Activated CD4-positive, alpha-beta T cell treated with anti-CD3 and anti-CD28 coated beads, Interleukin-2, amount 10 ng/mL, durations not matched to agents 24 days and 14 days (primary cell): ENCODE measurements around the gene PPP1CA. TPM values are rescaled to one million over a fixed set of nuclear protein-coding genes. Genes with fewer than 3 reads are reported as not detected.

Experiments used
- DNase-seq: peaks from one replicate; pipeline ENCODE4 v3.0.0; 2022
- H3K27ac Mint-ChIP-seq: one replicate; pipeline ENCODE4 v1.8.0; 2022; ENCODE audit warnings: mild to moderate bottlenecking, mixed read lengths
- H3K27me3 Mint-ChIP-seq: one replicate; pipeline ENCODE4 v1.8.0; 2022; ENCODE audit warnings: mixed read lengths
- H3K36me3 Mint-ChIP-seq: one replicate; pipeline ENCODE4 v1.8.0; 2022; ENCODE audit warnings: low read depth, mild to moderate bottlenecking, mixed read lengths
- H3K4me1 Mint-ChIP-seq: one replicate; pipeline ENCODE4 v1.8.0; 2021; ENCODE audit warnings: mixed read lengths
- H3K4me3 Mint-ChIP-seq: one replicate; pipeline ENCODE4 v1.8.0; 2022; ENCODE audit warnings: mild to moderate bottlenecking, moderate library complexity, mixed read lengths
- H3K9me3 Mint-ChIP-seq: one replicate; pipeline ENCODE4 v1.8.0; 2021; ENCODE audit warnings: mixed read lengths
- intact Hi-C: fragments of 100-400 bp; cut with micrococcal nuclease; formaldehyde crosslinking; loops from one replicate; pipeline ENCODE4 v1.15.1; 2023
- total RNA-seq: library from RNA; stranded (reverse); gene quantifications from 2 replicates; pipeline ENCODE4 v1.2.3, GENCODE V29; 2022

PPP1CA gene
- total RNA-seq, 1 donor from 2014 or later, result 252 TPM

DNA sequence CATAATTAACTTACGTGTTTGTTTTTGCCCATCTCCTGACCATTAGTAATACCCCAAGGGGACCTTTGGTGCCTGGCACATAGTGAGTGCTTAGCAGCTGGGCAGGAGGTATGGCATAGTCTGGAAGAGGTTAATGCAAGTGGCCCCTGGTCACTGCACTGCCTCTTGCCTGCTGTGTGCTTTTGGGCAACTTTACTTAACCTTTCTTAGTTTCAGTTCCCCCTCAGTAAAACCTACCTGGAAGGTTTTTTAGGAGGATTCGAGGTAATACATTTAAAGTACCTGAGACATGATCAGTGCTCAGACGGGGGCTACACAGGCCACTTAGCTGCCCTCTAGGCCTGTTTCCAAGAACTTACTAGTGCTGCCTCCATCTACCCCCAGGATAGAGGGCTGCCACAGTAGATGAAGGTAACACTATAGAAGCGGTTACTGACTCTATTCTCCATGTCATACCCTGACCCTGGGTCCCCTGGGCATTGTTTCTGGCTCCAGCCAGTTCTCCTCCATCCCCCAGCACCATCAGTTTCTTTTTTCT lies 51.7 kb downstream of the PPP1CA start:
- Mint-ChIP-seq H3K27ac (no peak overlapping the region), H3K27me3 (no peaks in the 10 kb centered on the region), H3K4me3 (no peak overlapping the region), H3K36me3 (peaks cover 2% of the 10 kb centered on the region), H3K4me1 (peaks cover 45% of the 10 kb centered on the region), H3K9me3 (no peaks in the 10 kb centered on the region)
- no peak for DNase-seq
- intact Hi-C loops, result loop anchor here (10.0 kb wide), 1 partner anchor 235 kb away; the partner anchor contains the start of gene GSTP1

DNA sequence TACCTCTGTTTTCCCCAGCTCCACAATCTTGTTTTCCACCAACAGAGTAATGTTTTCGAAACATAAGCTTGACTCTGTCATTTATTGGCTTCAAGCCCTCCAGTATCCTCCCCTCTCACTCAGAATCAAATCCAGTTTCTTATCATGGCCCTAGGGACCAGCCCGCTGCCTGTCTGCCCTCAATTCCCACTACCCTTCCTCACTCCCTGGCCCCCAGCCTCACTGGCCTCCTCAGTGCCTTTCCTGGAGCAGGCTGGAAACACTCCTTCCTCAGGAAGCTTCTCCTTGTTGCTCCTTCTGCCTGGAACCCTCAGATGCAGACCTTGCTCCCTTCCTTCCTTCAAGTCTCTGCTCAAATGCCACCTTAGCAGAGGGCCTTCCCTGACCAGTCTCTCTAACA lies 52.2 kb downstream of the PPP1CA start:
- intact Hi-C loops, result no loop called here
- DNase-seq, result no peak
- H3K4me1 Mint-ChIP-seq, result peaks cover 45% of the 10 kb centered on the region
- no peak overlapping the region for H3K27ac Mint-ChIP-seq
- no peaks in the 10 kb centered on the region for H3K9me3 Mint-ChIP-seq
- H3K27me3 Mint-ChIP-seq, result no peaks in the 10 kb centered on the region
- H3K4me3 Mint-ChIP-seq, result no peak overlapping the region
- H3K36me3 Mint-ChIP-seq, result peaks cover 2% of the 10 kb centered on the region

DNA sequence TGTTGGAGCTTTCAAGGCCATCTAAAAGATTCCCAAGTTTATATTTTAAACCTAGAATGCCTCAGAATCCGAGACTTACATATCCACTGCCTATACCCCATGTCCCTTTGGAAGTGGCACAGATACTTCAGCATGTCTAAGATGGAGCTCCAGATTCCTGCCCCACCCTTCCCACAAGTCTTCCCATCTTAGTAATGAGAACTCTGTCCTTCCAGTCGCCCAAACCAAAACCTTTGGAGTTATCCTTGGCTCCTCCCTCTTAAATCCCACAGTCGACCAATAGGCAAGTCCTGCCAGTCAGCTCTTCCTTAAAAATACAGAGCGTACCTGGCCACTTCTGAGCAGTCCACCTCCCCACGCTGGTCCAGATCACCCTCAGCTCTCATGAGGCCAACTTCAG lies 52.6 kb downstream of the PPP1CA start:
- H3K27me3 Mint-ChIP-seq, result no peaks in the 10 kb centered on the region
- intact Hi-C loops, result no loop called here
- H3K4me1 Mint-ChIP-seq, result peaks cover 44% of the 10 kb centered on the region
- no peak for DNase-seq
- H3K27ac Mint-ChIP-seq, result no peak overlapping the region
- peaks cover 2% of the 10 kb centered on the region for H3K36me3 Mint-ChIP-seq
- no peaks in the 10 kb centered on the region for H3K9me3 Mint-ChIP-seq
- H3K4me3 Mint-ChIP-seq, result no peak overlapping the region

Other genes with a start within 250 kb of the PPP1CA start
- gene GRK2, start 135.4 kb downstream of the PPP1CA start, total RNA-seq, result 244 and 248 TPM in 2 replicates
- gene ANKRD13D, start 112.6 kb downstream of the PPP1CA start, total RNA-seq, result 114 and 124 TPM in 2 replicates
- 7.1 and 8.1 TPM in 2 replicates for gene SSH3, start 98.3 kb downstream of the PPP1CA start, total RNA-seq
- 36.0 and 36.4 TPM in 2 replicates for gene POLD4, start 48.3 kb downstream of the PPP1CA start, total RNA-seq
- gene CLCF1, start 28.3 kb downstream of the PPP1CA start, total RNA-seq, result 0.63 and 0.66 TPM in 2 replicates
- 31.6 and 34.3 TPM in 2 replicates for gene RAD9A, start 9.9 kb downstream of the PPP1CA start, total RNA-seq
- gene TBC1D10C, start 2.2 kb upstream of the PPP1CA start, total RNA-seq, result 115 and 119 TPM in 2 replicates
- gene CARNS1, start 13.8 kb upstream of the PPP1CA start, total RNA-seq, result 0.77 and 0.83 TPM in 2 replicates
- 79.3 and 83.1 TPM in 2 replicates for gene RPS6KB2, start 26.6 kb upstream of the PPP1CA start, total RNA-seq
- 85.1 and 90.3 TPM in 2 replicates for gene PTPRCAP, start 35.8 kb upstream of the PPP1CA start, total RNA-seq
- gene CORO1B, start 41.6 kb upstream of the PPP1CA start, total RNA-seq, result 251 and 259 TPM in 2 replicates
- gene GPR152, start 50.9 kb upstream of the PPP1CA start, total RNA-seq, result not detected in 2 replicates
- 0.66 and 0.68 TPM in 2 replicates for gene CABP4, start 53.5 kb upstream of the PPP1CA start, total RNA-seq
- gene TMEM134, start 67.4 kb upstream of the PPP1CA start, total RNA-seq, result 56.8 and 58.3 TPM in 2 replicates
- gene AIP, start 81.2 kb upstream of the PPP1CA start, total RNA-seq, result 186 and 189 TPM in 2 replicates
- 126 and 128 TPM in 2 replicates for gene PITPNM1, start 103.5 kb upstream of the PPP1CA start, total RNA-seq
- gene CDK2AP2, start 106.3 kb upstream of the PPP1CA start, total RNA-seq, result 93.5 and 97.9 TPM in 2 replicates
- not detected in 2 replicates for gene CABP2, start 121.6 kb upstream of the PPP1CA start, total RNA-seq
- 305 and 312 TPM in 2 replicates for gene GSTP1, start 182.0 kb upstream of the PPP1CA start, total RNA-seq
- 304 and 321 TPM in 2 replicates for gene NDUFV1, start 205.1 kb upstream of the PPP1CA start, total RNA-seq
- gene NUDT8, start 228.1 kb upstream of the PPP1CA start, total RNA-seq, result 22.2 and 22.6 TPM in 2 replicates
- not detected in 2 replicates for gene TBX10, start 237.9 kb upstream of the PPP1CA start, total RNA-seq
- 0.14 TPM in 1 of 2 replicates, not detected in the other for gene ACY3, start 248.9 kb upstream of the PPP1CA start, total RNA-seq